GM18870 (cell line): ENCODE data around the gene APAF1.

Experiments
- ATAC-seq: cut with Tn5 transposase; IDR thresholded peaks from one replicate; pipeline ENCODE4 v1.9.1; 2021; ENCODE audit warnings: moderate library complexity; ENCODE audit not compliant: unreplicated experiment

APAF1 gene

DNA sequence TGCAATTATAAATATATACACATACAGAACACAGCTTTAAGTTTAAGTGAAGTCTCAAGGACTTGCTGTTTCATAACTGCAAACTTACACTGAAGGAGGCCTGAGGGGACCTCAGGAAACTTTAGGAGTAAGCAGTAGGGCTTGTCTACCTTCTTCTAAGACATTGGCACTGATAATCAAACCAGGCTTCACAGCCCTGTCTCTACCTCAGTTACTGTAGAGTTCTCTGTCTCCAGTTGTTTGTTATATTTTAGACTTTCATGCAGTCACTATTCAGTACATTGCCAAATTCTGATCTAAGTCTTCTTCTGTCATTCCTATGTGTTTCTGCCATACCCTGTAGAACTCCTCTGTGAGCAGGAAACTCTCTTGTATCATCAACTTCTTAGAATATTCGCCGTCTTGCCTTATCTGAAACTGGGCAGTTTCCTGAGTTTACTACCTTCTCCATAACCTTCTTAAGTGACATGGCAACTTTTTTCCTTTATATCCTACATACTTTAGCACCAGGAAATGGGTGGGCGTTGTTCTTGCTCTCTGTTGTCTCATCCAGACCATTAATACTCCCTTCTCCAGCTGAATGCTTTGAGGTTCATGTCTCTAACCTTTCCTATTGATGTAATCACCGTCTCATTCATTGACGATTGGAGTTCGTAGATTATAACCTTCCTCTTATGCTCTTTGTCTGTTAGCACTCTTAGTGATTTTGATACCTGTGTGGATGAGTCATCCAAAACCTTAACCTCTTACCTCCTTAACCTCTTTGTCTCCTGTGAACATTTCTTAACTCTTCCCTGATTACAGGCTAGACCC lies 11.4 kb downstream of the APAF1 start:
- peak; percentile 57 for ATAC-seq

DNA sequence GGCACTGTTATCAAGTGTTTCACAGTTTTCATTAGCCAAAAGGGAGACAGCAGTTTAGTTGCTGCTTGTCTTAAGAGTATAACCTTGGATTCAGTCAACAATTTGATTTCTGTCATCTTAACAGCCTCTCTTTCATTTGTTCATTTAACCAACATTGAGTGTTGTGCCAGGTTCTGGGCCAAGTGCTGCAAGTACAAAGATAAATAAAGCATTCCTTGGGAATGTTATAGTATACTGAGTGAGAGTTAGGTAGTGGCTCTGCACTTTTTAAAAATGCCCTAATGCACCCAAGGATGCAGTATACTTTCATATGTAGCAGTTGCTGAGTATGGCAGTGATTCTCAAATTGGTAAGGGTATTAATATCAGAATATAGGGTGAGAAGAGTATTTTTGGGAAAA lies 15.4 kb downstream of the APAF1 start:
- no peak for ATAC-seq

DNA sequence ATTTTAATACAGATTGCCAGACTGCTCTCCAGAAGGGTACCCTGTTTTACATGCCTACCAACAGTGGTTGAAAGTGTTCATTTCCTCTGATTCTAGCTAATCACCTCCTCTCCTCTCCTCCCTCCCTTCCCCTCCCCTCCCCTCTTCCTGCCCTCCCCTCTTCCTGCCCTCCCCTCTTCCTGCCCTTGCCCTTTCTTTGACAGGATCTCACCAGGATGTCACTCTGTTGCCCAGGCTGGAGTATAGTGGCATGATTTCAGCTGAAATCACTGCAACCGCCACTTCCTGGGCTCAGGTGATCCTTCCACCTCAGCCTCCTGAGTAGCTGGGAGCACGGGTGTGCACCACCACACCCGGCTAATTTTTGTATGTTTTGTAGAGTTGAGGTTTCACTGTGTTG lies 24.7 kb downstream of the APAF1 start:
- ATAC-seq: no peak

GRCh38 chr12:98671459-98671858 lies 26.4 kb downstream of the APAF1 start:
- no peak for ATAC-seq

- no peak for ATAC-seq
Observed at GRCh38 chr12:98674841-98675240, 29.8 kb downstream of the APAF1 start.

GRCh38 chr12:98678236-98678945 lies 33.3 kb downstream of the APAF1 start:
- ATAC-seq: no peak

DNA sequence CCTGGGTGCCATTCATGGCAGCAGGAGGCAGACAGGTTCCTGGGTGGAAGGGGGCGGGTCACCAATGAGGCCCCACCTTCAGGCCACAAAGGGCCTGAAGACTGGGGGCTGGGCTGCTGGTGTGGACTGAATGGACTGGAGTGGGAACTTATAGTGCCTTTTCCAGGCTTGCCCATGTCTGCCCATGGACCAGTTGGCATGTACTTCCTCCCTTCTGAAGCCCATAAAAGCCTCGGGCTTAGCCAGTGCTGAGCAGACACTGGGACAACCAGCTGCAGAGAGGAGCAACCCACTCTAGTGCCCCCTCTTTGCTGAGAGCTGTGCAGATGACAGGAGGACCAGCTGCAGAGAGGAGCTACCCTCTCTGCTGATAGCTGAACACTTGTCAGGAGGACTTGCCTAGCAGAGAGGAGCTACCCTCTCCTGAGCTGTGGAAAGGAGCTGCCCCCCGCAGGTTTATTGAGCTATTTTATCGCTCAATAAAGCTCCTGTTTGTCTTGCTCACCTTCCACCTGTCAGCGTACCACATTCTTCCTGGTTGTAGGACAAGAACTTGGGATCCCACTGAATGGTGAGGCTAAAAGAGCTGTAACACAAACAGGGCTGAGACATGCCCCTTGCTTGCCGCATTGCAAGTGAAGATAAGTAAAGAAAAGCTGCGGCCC lies 34.0 kb downstream of the APAF1 start:
- ATAC-seq: no peak

- ATAC-seq: no peak
Observed at GRCh38 chr12:98679611-98680005, 34.5 kb downstream of the APAF1 start.

- ATAC-seq: no peak
Observed at GRCh38 chr12:98684199-98684598, 39.1 kb downstream of the APAF1 start.

DNA sequence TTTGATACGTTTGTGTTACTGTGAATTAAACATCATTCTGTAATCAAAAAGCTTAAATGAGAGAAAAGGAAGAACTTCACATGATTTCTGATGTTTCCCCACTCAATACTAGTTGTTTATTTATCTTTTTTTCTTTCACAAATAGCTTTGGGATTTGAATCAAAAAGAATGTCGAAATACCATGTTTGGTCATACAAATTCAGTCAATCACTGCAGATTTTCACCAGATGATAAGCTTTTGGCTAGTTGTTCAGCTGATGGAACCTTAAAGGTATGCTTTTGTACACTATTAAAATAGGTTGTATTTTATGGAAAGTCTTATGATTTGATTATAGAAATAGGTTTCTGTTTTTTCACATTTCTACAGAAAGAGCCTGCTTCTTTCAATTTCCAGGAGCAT lies 41.5 kb downstream of the APAF1 start:
- ATAC-seq: no peak

GRCh38 chr12:98691351-98691750 lies 46.3 kb downstream of the APAF1 start:
- ATAC-seq: no peak

DNA sequence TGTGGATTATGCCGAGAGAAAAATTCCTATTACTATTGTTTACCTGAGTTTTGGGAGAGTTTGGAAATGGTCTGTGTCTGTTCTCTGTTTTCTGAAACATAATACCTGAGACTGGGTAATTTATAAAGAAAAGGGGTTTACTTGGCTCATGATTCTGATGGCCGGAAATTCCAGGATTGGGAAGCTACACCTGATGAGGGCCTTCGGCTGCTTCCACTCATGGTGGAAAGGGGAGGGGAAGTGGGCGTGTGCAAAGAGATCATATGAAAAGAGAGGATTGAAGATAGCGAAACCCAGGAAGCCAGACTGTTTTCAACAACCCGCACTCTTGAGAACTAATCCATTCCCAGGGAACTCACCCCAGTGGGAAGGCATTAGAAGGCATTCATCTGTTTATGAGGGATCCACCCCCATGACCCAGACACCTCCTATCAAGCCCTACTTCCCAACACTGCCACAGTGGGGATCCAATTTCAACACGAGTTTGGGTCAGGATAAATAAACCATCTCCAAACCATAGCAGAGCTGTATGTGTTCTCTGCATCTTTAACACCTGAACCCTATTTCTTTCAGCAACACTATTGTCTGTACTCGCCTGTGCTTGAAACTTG lies 51.1 kb downstream of the APAF1 start:
- no peak for ATAC-seq

DNA sequence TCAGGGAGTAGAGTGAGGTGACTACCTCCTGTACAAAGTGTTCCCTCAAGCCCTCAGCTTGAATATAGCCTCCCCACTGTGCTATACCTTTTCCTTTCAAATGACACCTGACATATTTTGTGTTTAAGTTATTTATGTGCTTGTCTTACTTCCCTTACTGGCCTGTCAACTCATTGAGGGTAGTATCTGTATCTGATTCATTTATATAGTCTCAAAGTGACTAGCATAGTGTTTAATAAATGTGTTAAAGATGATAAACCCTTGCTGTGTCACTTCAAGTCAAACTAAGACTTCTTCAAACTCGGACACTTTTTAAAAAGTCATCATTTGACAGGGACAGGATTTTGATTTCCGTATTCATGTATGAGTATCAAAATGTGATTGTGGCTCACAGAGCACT lies 52.1 kb downstream of the APAF1 start:
- no peak for ATAC-seq

DNA sequence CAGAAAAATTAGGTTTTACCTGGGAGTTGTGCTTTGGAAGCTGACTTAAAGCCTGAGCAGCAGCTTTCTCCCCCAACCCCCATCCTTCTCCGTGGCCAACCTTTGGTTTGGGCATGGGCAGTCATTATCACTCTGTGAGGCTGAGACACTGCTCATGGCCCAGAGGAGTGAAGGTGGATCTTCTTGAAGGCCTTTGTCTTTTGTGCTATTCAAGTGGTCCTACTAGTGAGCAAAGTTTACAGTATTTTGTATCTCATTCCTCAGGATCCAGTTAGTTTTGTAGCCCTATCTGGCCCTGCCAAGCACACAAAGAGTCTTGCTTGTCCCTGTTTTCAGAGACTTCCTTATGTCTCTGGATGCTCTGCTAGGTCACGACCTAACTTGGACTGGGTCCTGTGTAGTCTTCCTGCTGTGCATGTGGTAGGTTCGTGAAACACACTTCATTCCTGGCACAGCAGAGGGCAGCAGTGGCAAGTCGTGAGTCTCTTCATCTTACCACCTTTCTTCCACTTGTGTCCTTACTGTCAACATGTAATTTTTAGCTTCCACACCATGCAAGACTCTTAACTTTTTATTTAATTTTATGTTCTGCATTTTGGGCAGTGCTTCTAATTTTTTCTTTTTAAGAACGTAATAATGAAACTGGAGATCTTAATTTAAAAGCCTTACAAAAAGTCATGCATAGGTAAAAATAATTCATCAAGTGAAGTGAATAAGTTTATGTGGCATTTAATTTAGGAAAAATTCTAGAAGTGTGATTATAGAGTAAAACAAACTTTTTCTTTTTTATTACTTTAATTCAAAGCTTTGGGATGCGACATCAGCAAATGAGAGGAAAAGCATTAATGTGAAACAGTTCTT lies 53.7 kb downstream of the APAF1 start:
- peak; percentile 87 for ATAC-seq

DNA sequence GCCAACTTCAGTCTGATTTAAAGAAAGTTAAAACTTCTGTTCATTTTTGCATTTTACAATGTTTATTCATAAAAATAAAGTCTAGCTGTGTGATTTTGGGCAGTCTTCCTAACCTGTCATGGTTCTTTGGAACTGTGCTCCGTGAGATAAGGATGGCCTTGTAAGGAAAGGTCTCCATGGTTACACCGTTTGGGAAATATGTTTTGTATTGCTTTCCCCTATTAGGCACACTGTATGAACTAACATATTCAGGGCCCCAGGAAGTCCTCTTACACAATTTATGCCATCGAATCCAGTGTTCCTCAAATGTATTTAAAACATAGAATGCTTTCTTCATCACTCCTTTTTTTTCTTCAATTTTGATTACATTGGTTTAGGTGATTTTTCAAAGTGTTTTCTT lies 54.5 kb downstream of the APAF1 start:
- no peak for ATAC-seq

DNA sequence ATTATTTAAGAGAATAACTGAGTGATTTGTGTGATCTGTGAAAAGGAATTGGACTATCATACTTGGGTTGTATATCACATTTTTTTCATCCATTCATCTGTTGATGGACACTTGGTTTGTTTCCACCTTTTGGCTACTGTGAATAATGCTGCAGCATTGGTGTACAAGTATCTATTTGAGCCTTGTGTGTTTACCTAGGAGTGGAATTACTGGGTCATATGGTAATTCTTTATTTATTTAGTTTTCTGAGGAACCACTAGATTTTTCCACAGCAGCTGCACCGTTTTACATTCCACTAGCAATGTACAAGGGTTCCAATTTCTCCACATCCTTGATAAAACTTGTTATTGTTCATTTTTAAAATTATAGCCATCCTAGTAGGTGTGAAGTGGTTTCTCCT lies 56.1 kb downstream of the APAF1 start:
- ATAC-seq: no peak

GRCh38 chr12:98709022-98709421 lies 63.9 kb downstream of the APAF1 start:
- ATAC-seq: no peak

GRCh38 chr12:98714426-98714825 lies 69.3 kb downstream of the APAF1 start:
- no peak for ATAC-seq

- ATAC-seq: no peak
Observed at GRCh38 chr12:98719515-98720504, 74.7 kb downstream of the APAF1 start.
